ENCODE data around the gene TIMP4. TPM values are rescaled to one million over a fixed set of nuclear protein-coding genes. Genes with fewer than 3 reads are reported as not detected.
A peak's percentile ranks its signal among the peaks of the same experiment; 100 is the strongest.

Gene TIMP4
- total RNA-seq, 1 donor: 12.3 TPM

DNA sequence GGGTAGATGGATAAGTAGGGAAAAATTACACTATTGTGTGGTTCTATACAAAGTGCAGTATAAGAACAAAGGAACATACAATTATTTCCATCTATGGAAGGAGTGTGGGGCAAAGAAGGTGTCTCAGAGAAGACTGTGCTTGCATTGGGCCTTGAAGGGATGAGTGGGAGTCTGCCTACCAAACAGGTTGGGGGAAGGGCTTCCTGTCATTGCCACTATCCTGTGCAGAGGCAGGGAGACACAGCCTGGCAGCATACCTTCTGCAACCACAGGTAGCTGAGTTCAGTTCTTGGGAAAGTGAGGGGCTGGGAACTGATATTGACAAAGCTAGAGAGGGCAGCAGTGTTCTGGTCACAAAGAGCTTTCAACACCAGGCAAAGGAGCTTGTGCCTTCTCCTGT is 3.4 kb downstream of the TIMP4 start:
- TF ChIP-seq, protein P1, sequence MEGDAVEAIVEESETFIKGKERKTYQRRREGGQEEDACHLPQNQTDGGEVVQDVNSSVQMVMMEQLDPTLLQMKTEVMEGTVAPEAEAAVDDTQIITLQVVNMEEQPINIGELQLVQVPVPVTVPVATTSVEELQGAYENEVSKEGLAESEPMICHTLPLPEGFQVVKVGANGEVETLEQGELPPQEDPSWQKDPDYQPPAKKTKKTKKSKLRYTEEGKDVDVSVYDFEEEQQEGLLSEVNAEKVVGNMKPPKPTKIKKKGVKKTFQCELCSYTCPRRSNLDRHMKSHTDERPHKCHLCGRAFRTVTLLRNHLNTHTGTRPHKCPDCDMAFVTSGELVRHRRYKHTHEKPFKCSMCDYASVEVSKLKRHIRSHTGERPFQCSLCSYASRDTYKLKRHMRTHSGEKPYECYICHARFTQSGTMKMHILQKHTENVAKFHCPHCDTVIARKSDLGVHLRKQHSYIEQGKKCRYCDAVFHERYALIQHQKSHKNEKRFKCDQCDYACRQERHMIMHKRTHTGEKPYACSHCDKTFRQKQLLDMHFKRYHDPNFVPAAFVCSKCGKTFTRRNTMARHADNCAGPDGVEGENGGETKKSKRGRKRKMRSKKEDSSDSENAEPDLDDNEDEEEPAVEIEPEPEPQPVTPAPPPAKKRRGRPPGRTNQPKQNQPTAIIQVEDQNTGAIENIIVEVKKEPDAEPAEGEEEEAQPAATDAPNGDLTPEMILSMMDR (IDR thresholded peaks at IDR 0.05; ENCODE audit: insufficient read depth, low read length): no peak

DNA sequence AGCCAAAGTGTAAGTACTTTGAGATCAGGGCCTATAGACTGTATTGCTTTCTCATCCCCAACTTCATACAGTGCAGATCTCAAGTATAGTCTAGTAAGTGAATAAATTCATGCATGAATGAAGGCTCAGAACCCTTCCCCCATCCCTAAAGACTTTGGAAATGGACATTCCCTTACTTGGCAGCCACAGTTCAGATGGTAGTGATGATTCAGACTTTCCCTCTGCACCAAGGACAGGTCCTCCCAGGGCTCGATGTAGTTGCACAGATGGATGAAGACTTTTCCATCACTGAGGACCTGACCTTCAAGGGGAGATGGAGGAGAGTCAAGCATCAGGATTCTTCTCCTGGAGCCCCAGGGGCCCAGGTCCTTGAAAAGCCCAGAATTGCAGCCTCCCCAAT is 4.6 kb downstream of the TIMP4 start:
- DNase-seq (ENCODE audit: low read depth): peak; percentile 37
- TF ChIP-seq, protein P1 (IDR thresholded peaks at IDR 0.05; ENCODE audit: insufficient read depth, low read length): no peak
- H3K4me3 ChIP-seq (ENCODE audit: low read depth, low read length): no peak overlapping the region

More for the DNA sequence above, 3.4 kb downstream of the TIMP4 start:
- H3K4me3 ChIP-seq (ENCODE audit: low read depth, low read length): no peak overlapping the region
- no peak for DNase-seq (ENCODE audit: low read depth)

DNA sequence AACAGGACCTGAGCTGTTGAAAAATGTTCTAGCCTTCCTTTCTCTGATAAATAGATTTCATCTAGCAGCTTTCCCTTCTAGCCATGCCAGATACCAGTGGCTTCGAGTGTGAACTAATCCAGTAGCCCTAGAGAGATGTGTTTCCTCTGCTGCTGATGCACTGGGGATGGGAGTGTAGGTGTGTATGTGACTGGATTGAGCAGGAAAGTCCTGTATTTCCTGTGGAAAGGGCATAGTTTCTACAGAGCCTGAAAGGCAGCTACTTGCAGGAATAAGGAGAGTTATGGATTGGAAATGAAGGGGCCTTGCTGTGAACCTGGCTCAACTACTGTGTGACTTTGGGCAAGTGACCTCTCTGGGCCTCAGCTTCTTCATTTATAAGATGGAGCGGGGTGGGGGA is 8.6 kb downstream of the TIMP4 start:
- DNase-seq (ENCODE audit: low read depth): no peak
- H3K4me3 ChIP-seq (ENCODE audit: low read depth, low read length): no peak overlapping the region
- TF ChIP-seq, protein P1 (IDR thresholded peaks at IDR 0.05; ENCODE audit: insufficient read depth, low read length): no peak

DNA sequence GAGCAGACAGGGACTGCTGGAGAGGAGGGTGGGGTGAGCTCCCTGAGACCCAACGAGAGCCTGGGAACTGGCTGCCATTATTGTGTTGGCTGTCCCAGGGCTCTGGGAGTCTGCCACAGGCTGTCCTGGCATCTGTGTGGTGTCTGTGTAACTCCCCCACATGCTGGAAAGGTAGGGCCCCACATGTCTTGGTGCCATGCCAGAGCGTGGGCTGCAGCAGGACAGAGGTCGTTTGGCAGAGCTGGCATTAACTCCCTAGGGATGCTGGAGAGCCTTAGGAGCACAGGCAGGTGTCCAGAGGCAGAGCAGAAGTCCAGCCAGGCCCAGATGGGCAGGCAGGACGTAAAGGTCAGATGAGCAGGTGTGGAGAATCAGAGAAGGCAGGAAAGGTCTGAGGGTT is 9.7 kb downstream of the TIMP4 start:
- TF ChIP-seq, protein P1 (IDR thresholded peaks at IDR 0.05; ENCODE audit: insufficient read depth, low read length): no peak
- H3K4me3 ChIP-seq (ENCODE audit: low read depth, low read length): no peak overlapping the region
- no peak for DNase-seq (ENCODE audit: low read depth)

DNA sequence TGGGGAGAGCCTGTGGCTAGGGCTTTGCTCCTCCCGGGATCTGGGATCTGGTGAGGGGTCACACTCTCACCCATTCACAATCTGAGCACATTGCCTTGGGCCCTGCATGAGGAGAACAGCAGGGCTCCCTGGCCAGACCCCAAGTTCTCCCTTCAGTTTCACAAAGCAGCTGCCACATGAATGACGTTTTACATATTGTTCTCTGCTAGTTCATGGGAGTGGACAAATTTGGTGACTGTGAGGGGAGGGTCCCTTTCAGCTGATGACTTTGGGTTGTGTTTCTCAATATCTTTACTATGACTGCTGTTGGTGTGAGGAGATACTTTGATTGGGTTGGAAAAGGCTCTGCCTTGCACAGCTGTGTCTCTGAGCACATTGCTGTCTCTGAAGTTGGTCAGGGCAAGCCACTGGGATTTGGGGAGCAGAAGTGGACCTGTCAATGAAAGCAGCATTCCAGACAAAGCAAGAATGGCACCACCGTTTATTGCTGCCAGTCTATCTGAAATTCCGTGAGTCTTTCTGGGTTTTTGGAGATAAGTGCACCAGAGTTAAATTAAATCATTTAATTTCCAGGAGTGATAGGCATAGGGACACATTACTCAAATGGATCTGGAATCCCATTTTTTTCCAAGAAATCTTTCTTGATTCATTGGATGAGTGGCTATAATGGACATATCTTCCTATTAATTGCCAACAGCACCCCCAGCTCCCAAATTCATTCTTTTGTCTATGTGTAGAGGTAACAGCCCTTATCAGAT is 10.3 kb downstream of the TIMP4 start:
- H3K4me3 ChIP-seq (ENCODE audit: low read depth, low read length): no peak overlapping the region
- peak; percentile 30 for DNase-seq (ENCODE audit: low read depth)
- TF ChIP-seq, protein P1 (IDR thresholded peaks at IDR 0.05; ENCODE audit: insufficient read depth, low read length): no peak

DNA sequence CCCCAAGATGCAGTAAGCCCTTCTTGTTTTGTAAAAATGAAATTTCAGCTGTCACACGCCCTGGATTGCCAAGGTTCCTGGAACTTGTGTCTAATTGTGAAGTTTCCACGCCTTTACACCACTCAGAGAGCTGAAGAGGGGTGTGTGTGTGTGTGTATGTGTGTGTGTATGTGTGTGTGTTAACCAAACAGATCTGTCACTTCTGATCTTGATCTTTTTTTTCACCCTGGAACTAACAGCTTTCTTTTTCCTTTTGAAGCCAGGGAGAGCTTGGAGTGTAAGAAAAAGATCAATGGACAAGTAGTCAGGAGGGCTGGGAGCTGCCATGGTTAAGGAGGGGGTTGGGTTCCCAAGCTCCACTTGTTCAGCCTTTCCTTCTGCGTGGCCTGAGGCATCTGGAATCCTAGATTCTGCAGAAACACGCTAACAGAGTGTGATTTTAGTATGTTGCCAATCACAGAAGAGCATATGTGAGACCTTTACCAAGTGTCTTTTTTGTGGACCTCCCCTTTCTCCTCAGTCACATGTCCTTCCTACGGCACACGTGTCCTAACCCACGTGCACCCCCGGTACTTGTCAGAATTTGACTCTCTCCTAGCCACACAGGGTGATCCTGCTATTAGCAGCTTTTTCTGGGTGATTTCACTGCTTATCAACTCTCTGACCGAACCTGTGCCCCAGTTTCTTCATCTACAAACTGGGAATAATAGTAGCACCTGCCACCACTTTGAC is 11.5 kb downstream of the TIMP4 start:
- no peak for DNase-seq (ENCODE audit: low read depth)
- H3K4me3 ChIP-seq (ENCODE audit: low read depth, low read length): no peak overlapping the region
- TF ChIP-seq, protein P1 (IDR thresholded peaks at IDR 0.05; ENCODE audit: insufficient read depth, low read length): no peak

Data from fibroblast of the aortic adventitia (primary cell).